ENCODE results near the gene HCRTR1.

HCRTR1 gene

GRCh38 chr1:31617218-31617915 lies at the start of gene HCRTR1:
Gene HCRTR1, plus strand, starts transcription at chr1:31617689. Its CDS starts 1,504 bp downstream, at chr1:31619193.
- no peak for DNase-seq

DNA sequence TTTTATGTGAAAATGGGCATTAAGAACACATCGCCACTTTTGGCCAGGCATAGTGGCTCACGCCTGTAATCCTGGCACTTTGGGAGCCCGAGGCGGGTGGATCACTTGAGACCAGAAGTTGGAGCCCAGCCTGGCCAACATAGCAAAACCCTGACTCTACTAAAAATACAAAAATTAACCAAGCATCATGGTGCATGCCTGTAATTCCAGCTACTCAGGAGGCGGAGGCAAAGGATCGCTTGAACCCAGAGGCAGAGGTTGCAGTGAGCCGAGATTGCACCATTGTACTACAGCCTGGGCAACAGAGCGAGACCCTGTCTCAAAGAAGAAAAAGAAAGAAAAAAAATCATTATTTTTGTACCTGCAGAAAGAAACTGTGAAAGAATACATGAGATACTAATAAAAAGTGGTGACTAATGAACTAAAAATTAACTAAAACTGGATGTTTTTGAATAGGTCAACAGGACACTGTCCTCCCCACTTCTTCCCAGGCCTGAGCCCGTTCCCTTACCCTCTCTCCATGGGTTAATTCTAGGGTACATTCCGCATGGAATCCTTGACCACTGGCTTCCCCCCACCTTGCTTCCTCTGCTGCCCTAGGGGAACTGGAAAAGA lies 49.4 kb upstream of the HCRTR1 start:
- DNase-seq, result no peak

DNA sequence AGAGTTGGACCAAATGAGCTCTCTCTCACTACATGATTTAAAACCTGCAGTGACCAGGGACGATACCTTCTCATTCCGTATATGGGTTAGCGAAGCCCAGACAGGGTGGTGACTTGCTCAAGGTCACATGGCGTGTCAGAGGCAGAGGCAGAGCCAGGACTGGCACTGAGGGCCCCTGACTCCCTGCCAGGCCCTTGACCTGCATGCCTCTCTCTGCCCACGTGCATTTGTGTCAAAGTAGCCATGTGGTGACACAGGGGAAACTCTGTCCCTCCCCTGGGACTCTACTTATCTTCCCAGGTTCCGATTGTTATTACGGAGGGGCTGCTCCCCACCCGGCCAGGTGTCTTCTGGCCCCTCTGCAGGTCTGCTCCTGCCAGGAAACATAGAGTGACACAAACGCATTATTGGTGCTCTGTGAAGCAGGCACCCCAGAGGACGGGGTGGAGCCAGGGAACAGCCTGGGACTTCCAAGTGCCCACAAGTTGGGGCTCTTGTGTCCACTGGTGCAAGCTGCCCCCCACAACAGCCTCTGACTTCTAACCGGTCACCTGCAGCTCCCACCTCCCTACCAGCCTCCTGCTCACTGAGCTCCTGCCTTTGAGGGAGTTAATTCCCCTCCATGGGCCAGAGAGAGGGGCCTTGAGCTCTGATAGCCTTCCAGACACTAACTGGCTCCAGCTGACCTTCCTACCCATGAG lies 48.4 kb upstream of the HCRTR1 start:
- DNase-seq, result no peak

GRCh38 chr1:31569596-31570173 lies 47.8 kb upstream of the HCRTR1 start:
- DNase-seq, result no peak

GRCh38 chr1:31570228-31570627 lies 47.3 kb upstream of the HCRTR1 start:
- DNase-seq, result no peak

DNA sequence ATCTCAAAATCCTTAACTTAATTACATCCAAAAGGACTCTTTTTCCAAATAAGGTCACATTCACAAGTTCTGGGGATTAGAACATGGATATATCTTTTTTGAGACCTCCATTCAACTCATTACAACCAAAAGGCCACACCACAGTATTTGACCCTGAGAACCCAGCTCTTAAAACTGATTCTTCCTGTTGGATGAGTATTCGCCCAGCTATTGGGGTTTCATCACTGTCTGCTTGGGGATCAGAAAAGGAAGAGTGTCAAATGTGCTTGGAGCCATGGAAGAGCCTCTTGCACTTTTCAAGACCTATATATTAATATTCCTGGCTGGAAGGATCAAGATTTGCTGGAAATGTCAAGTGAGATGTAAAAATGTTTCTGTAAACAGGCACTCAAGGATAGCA lies 46.6 kb upstream of the HCRTR1 start:
- no peak for DNase-seq

DNA sequence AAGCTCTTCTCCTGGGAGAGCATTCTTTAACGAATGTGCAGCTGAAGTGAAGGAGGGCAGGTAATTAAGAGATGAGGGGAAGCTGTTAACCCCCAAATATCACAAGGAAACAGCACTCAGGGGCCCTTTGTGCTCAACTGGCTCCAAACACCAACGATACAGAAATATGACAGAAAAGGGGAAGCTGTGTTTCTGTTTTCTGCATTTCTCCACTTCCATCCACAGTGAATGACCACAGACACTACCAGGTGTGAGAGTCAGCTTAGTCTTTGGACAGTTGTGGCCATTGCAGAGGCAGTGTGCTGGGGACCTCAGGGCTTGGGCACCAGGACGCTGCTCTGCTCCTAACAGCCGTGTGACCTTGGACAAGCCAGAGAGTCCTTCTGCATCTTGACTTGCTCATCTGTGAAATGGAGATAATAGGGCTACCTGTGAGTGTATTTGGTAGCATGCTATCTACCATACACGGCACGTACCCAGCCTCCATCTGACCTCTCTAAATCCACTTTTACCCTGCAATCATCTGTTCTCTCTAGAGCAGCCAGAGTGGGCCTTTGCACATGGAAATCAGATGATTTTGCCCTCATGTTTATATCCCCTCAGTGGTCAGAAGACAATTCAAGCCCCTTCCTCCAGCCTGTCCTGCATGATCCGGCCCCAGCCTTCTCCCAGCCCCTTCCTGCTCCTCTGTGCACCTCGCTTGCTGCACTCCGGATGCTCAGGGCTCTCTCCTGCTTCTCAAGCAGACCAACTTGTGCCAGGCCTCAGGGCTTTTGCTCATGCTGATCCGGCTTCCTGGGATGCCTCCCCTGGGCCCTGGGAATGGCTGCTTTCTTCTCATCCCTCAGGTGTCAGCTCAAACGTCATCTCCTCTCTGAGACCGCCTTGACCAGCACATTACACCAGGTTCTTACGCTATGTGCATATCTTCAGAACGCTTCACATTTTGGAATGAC lies 45.9 kb upstream of the HCRTR1 start:
- no peak for DNase-seq

DNA sequence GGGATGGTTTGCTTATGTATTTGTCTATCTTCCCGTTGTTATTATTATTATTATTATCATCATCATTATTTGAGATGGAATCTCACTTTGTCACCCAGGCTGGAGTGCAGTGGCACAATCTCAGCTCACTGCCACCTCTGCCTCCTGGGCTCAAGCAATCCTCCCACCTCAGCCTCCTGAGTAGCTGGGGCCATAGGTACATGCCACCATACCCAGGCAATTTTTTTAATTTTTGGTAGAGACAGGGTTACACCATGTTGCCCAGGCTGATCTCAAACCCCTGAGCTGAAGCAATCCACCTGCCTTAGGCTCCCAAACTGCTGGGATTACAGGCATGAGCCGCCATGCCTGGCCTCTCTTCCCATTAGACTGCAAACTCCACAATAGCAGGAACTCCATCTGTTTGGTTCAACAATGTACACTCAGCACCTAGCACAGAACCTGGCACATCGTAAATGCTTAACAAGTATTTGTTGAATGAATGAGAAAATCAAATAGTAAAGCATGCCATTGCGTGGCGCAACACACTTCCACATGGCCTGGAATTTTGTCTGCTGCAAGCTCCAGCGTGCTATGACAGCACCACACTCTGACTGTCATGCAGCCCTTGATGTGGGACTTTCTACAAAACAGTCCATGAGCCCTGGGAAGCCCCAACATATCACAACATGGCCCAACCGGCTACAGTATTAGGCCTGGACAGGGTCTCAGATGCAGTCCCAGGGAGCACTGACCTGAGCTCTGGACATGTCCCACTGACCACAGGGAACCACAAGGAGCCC lies 45.0 kb upstream of the HCRTR1 start:
- DNase-seq, result no peak

- no peak for DNase-seq
Observed at GRCh38 chr1:31573261-31573660, 44.2 kb upstream of the HCRTR1 start.

DNA sequence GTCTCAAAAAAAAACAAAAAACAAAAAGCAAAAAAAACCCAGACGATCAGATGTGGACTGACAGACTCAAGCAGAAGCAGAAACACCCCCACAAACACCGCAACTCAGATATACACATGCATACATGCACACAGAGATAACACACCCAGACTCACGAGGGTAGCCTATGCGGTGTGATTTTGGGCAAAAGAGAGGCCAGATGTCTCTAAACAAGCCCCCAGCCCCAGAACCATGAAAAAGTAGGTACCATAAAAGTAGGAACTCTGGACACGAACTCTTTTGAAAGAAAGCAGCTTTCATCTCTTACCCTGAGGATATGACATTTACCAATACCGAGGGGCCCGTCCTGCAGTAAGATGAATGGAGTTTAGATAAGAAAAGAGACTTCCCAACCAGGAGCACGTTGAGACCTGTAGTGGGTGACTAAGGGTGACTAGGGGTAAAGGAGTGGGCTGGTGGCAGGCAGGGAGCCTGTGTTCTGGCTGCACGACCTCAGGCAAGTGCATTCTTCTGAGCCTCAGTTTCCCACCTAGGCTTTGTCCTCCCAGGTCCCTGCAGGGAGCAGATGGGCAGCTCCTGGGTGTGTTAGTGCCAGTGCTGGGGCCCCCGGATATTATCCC lies 42.6 kb upstream of the HCRTR1 start:
- no peak for DNase-seq

DNA sequence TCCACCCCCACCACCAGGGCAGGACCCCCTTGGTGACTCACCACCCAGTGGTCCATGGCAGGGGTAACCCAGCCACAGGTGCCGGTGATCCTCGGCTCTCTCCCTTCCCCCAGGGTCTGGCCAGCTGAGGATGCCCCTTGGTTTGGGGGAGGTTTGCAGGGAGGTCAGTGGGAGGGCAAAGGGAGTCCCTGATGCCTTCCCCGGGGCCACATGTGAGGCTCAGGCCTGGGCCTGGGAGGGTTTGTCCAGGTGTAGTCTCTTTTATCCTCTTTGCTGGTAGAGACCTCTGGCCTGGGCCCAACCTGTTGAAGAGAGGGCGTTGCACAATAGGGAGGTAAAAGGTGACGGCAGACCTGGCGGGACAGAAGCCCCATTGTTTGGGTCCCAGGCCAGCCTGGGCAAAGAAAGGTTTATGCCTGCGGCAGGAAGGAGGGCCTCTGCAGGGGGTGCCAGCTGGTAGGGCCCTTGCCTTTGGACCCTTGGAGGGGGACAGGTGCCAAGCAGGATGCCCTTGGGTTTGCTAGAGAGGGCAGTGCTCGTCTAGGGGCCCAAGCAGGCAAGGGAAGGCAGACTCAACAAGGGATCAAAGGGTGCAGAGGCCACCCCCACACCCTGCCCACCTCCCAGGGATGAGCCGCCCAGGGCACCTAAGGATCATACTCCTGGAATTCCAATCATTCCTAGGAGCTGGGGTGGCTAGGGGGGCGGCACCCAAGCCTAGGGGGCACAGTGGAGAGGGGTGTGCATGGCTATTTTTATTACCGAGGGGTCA lies 41.9 kb upstream of the HCRTR1 start:
- no peak for DNase-seq

GRCh38 chr1:31576201-31576669 lies 41.3 kb upstream of the HCRTR1 start, which contains the start of gene TINAGL1:
Gene TINAGL1, plus strand, starts transcription at chr1:31576515. Its CDS starts 634 bp downstream, at chr1:31577149.
- DNase-seq, result no peak

- no peak for DNase-seq
Observed at GRCh38 chr1:31576743-31577455, 40.6 kb upstream of the HCRTR1 start.

GRCh38 chr1:31577515-31578192 lies 39.8 kb upstream of the HCRTR1 start:
- DNase-seq, result no peak

GRCh38 chr1:31579374-31579773 lies 38.1 kb upstream of the HCRTR1 start:
- DNase-seq, result no peak

GRCh38 chr1:31580513-31580870 lies 37.0 kb upstream of the HCRTR1 start:
- DNase-seq, result no peak

DNA sequence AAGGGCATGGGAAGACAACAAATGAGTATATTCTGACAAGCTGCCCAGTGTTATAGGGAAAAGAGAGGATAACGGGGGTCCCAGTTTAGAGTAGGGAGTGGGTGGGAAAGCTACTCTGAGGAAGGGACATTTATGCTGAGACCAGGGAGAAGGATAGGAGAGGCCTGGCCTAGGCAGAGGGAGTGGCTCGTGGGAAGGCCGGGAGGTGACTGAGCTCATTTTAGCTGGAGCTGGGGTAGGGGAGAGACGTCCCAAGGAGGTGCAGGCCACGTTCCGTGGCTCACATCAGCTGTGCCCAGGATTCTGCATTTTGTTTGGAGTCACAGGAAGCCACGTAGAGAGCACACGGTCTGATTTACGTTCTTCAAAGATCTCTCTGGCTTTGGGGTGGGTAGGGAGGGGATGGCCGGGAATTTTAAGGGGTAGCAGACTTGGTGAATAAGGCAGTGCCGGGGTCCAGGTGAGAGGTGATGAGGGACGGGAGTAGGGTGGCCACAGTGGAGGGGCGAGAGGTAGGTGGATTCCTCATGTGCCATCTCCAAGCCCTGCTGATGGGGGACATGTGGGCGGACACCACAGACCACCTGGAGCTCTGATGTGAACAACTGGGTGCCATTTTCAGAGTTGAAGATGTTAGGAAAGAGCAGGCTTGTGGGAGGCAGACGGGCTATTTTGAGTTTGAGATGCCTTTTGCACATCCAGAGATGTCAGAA lies 36.4 kb upstream of the HCRTR1 start:
- no peak for DNase-seq

Measured in stimulated activated CD4-positive, alpha-beta T cell treated with anti-CD3 and anti-CD28 coated beads, Interleukin-2, amount 100 ng/mL, for 48 hours (primary cell).